ENCODE measurements around the gene KAT8.
"Not testable (repeated sequence)": the region's sequence is repeated elsewhere in the genome, so short reads cannot be mapped to it uniquely, and the experiment has no call there.

KAT8 gene

DNA sequence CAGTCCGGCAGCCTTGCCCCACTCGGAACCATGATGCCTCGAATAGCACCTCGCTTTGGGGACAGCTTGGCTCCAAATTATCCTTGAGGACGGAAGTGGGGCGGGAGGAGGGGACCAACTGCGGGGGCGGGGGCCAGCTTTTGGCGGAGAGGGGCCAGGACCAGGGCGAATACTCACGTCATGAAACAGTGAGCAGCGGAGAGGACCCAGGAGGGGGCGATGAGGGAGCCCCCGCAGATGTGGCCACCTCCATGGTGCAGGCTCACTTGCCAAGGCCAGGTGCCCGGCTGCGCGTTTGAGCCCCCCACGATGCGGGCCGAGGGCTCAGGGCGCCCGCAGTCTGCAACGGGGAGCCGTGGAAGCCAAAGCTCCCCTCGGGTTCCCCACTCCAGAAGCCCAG is 31.4 kb downstream of the KAT8 start:
- no peak for DNase-seq (ENCODE audit: low read depth in 2 of 2)

- no peak for DNase-seq (ENCODE audit: low read depth in 2 of 2)
Measured at GRCh38 chr16:31149332-31149731, 31.9 kb downstream of the KAT8 start.

DNA sequence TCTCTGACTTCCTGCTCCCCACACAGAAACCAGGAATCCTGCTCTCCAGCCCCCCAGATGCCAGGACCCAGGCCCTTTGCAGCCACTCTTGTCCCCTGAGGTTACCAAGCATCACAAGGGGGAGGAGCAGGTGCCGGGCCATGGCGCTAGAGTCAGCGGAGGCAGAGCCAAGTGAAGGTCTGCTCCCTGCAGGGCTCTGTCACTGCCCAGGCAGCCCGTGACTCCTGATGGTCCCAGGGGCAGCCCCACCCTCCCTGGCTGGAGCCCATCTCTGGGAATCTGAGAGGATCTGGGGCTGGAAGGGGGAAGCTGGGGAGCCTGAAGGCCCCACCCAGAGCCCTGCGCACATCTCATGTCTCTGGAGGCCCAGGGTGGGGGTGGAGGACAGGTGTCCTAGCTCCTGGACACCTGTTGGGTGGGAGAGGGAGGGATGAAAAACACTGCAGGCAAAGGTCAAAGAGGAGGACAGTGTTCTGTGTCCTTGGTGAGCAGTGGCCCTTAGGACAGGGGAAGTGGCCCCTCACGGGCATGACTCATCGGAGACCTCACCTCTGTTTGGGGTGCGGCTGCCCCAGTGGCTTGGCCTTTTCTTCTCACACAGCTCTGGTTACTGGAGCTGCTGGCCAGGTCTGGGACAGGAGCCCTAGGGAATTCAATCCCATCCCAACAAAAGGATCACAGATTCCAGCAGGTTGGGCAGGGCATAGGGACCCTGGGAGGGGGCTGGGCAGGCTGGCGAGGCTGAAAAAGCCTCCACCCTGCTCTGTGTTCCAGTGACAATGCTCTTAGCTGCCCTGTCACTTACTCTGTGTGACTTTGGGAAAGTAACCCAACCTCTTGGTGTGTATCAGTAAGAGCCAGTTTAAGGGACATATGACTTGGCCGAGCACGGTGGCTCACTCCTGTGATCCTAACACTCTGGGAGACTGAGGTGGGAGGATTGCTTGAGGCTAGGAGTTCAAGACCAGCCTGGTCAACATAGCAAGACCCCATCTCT is 32.7 kb downstream of the KAT8 start, which contains the start of gene PRSS36:
Gene PRSS36 (minus strand): TSS at position 173 of the 997 bp plus-strand sequence. CDS start 31 bp downstream, at position 142.
- DNase-seq (ENCODE audit: low read depth in 2 of 2), result no peak

DNA sequence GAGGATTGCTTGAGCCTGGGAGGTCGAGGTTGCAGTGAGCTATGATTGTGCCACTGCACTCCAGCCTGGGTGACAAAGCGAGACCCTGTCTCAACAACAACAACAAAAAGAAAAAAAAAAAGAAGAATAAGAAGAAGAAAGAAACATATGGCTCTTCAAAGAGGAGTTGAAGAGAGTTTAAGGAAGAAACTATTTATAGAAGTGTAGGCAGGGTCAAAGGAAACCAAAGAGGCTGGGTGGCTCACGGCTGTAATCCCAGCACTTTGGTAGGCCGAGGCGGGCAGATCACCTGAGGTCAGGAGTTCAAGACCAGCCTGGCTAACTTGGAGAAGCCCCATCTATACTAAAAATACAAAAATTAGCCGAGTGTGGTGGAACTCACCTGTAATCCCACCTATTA is 33.5 kb downstream of the KAT8 start:
- DNase-seq (ENCODE audit: low read depth in 2 of 2), result not testable (repeated sequence)

DNA sequence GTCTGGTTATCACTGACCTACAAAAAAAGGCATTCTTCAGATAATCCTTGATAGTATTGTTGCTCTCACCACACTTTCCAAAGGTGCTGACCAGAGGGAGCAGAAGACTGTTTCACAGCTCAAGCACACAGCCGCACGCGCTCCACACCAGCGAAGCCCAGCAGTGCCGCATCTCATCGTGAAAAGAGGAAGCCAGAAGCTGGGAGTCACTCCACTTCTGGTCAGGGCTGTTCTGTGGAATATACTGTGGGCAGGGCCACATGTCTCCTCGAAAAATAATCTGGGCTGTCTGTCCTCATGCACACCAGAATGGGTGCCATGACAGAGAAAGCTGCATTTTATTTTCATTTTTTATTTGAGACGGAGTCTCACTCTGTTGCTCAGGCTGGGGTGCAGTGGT is 39.7 kb downstream of the KAT8 start:
- no peak for DNase-seq (ENCODE audit: low read depth in 2 of 2)

- no peak for DNase-seq (ENCODE audit: low read depth in 2 of 2)
Measured at GRCh38 chr16:31167315-31167714, 49.9 kb downstream of the KAT8 start.

- DNase-seq (ENCODE audit: low read depth in 2 of 2), result no peak
Measured at GRCh38 chr16:31168848-31169247, 51.4 kb downstream of the KAT8 start.

- not testable (repeated sequence) for DNase-seq (ENCODE audit: low read depth in 2 of 2)
Measured at GRCh38 chr16:31170048-31170447, 52.6 kb downstream of the KAT8 start.

GRCh38 chr16:31177136-31177535 is 59.7 kb downstream of the KAT8 start:
- no peak for DNase-seq (ENCODE audit: low read depth in 2 of 2)

DNA sequence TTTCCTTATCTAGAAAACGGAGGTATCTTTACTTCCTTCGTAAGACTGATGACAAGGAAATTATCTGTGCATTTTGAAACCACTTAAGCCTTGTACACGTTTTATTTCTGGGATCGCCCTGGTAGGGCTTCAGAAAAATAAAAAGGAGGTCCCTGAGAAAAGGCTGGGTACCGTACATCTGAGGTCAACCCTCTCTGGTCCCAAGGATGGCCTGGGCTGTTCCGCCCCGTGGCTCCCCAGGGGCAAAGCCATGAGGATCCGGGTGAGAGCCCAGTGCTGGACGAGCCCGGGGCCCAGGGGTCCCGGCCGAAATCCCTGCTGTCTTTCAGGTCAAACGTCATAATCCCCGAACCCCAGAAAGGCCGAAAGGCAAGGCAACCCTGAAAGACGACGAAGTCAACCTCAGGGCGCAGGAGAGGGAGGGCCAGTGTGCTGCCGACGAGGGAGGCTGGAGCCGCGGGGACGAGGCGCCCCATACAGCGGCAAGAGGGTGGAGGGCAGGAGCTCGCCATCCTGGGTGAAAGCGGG is 61.8 kb downstream of the KAT8 start:
- no peak for DNase-seq (ENCODE audit: low read depth in 2 of 2)

GRCh38 chr16:31179747-31180459 is 62.4 kb downstream of the KAT8 start, which contains the start of gene FUS:
Gene FUS (plus strand): TSS chr16:31180139. CDS start chr16:31180215, 76 bp downstream.
- peak; percentile 78 for DNase-seq (ENCODE audit: low read depth in 2 of 2)
